HCT116 (cell line): Measurements from ENCODE around the gene BRAT1. TPM values are rescaled to one million over a fixed set of nuclear protein-coding genes. Genes with fewer than 3 reads are reported as not detected.

Source experiments
- ATAC-seq: fragments of 200-7000 bp; cut with Tn5 transposase; 2 replicates; pipeline ENCODE4 v1.9.1; 2020; ENCODE audit warnings: mild to moderate bottlenecking, moderate library complexity
- BruUV-seq: library from RNA; stranded (reverse); fragments of 400-500 nt; replicated peaks from 2 replicates; lab custom pipeline; 2021; lab: Mats Ljungman, UMichigan
- CTCF ChIA-PET: fragments of 300-600 bp; sonication (Branson Sonifier 250); formaldehyde crosslinking; loops from one replicate; lab custom pipeline; 2021; ENCODE audit warnings: antibody characterized with exemption; lab: Charles Lee
- POLR2A ChIA-PET: fragments of 300-600, 350-600 bp; sonication (Branson Sonifier 250); formaldehyde crosslinking; loops from one replicate; lab custom pipeline; 2021; ENCODE audit warnings: antibody characterized with exemption; lab: Charles Lee
- RAD21 ChIA-PET, 2 experiments: fragments of 300-600 bp; sonication (Branson Sonifier 250); formaldehyde crosslinking; loops; one replicate each; lab custom pipeline; 2023; ENCODE audit warnings: low total read pairs in 2 of 2; ENCODE audit not compliant: uncharacterized antibody in 2 of 2, unreplicated experiment in 2 of 2, low non-redundant PET in 1 of 2; lab: Charles Lee
- DNase-seq: peaks from one replicate; pipeline ENCODE4 v3.0.0-alpha.2; 2010; ENCODE audit warnings: low read depth, low spot score
- H2AFZ ChIP-seq: fragments of 200-600 bp; shearing (Covaris generic), sonication (generic); 2 replicates; pipeline ENCODE4 v1.6.1; 2017; ENCODE audit warnings: low read depth, mixed run types, mixed read lengths, antibody characterized with exemption, low read length; ENCODE audit not compliant: poor library complexity, severe bottlenecking
- H3K27ac ChIP-seq: 2 replicates; pipeline ENCODE4 v1.5.1; 2012; ENCODE audit warnings: low read depth, low read length
- H3K27me3 ChIP-seq: fragments of 200-600 bp; sonication (generic); 2 replicates; pipeline ENCODE4 v1.6.1; 2016; ENCODE audit warnings: mixed run types, low read length, mixed read lengths; ENCODE audit not compliant: insufficient read depth
- H3K36me3 ChIP-seq, 2 experiments: fragments of 200-500 bp in 1 of 2; fragments of 200-600 bp in 1 of 2; sonication (Bioruptor generic) in 1 of 2; sonication (generic) in 1 of 2; 2 replicates each; pipeline versions ENCODE4 v1.5.1 to v1.6.1; 2014 to 2016; ENCODE audit warnings: low read length in 2 of 2, inconsistent platforms in 1 of 2, mixed read lengths in 1 of 2, mixed run types in 1 of 2; ENCODE audit not compliant: insufficient read depth in 2 of 2, control insufficient read depth in 1 of 2
- H3K4me1 ChIP-seq, 2 experiments: fragments of 200-600 bp in 1 of 2; sonication (generic) in 1 of 2; 2 replicates each; pipeline versions ENCODE4 v1.5.1 to v1.6.1; 2012 to 2017; ENCODE audit warnings: low read length in 2 of 2, inconsistent platforms in 1 of 2, mild to moderate bottlenecking in 1 of 2, mixed read lengths in 1 of 2, mixed run types in 1 of 2, moderate library complexity in 1 of 2; ENCODE audit not compliant: insufficient read depth in 2 of 2, control insufficient read depth in 1 of 2
- H3K4me2 ChIP-seq: fragments of 200-600 bp; sonication (generic); 2 replicates; pipeline ENCODE4 v1.6.1; 2017; ENCODE audit warnings: mixed run types, low read length, mixed read lengths
- H3K4me3 ChIP-seq, 2 experiments: fragments of 200-600 bp in 1 of 2; sonication (generic) in 1 of 2; replicated peaks in 1 of 2; 2 replicates each; pipeline ENCODE4 v1.5.1; 2011 to 2016; ENCODE audit warnings: low read length in 2 of 2, control low read depth in 1 of 2, low read depth in 1 of 2, mild to moderate bottlenecking in 1 of 2, mixed read lengths in 1 of 2, mixed run types in 1 of 2
- H3K79me2 ChIP-seq: fragments of 200-600 bp; sonication (generic); 2 replicates; pipeline ENCODE4 v1.6.1; 2017; ENCODE audit warnings: mild to moderate bottlenecking, mixed run types, low read length, moderate library complexity, mixed read lengths; ENCODE audit not compliant: insufficient read depth
- H3K9ac ChIP-seq: fragments of 200-600 bp; sonication (generic); 2 replicates; pipeline ENCODE4 v1.6.1; 2016; ENCODE audit warnings: low read length, mixed read lengths
- H3K9me2 ChIP-seq: fragments of 200-600 bp; sonication (generic), shearing (Covaris generic); 2 replicates; pipeline ENCODE4 v1.6.1; 2017; ENCODE audit warnings: mixed run types, mild to moderate bottlenecking, moderate library complexity; ENCODE audit not compliant: insufficient read depth
- H3K9me3 ChIP-seq, 2 experiments: fragments of 200-500 bp in 1 of 2; fragments of 200-600 bp in 1 of 2; sonication (Bioruptor generic) in 1 of 2; sonication (generic) in 1 of 2; 2 replicates each; pipeline ENCODE4 v1.6.1; 2014 to 2017; ENCODE audit warnings: low read length in 2 of 2, mixed read lengths in 2 of 2, inconsistent platforms in 1 of 2, low read depth in 1 of 2, mild to moderate bottlenecking in 1 of 2, mixed run types in 1 of 2, moderate library complexity in 1 of 2; ENCODE audit not compliant: control insufficient read depth in 1 of 2, insufficient read depth in 1 of 2
- H4K20me1 ChIP-seq: fragments of 200-600 bp; sonication (generic), shearing (Covaris generic); 2 replicates; pipeline ENCODE4 v1.6.1; 2017; ENCODE audit warnings: mixed run types, mild to moderate bottlenecking, moderate library complexity; ENCODE audit not compliant: insufficient read depth
- CBX3 ChIP-seq: IDR thresholded peaks from 2 replicates; pipeline ENCODE4 v1.6.1; 2012; ENCODE audit warnings: low read depth
- CEBPB ChIP-seq: IDR thresholded peaks from 2 replicates; pipeline ENCODE4 v1.6.1; 2012; ENCODE audit warnings: low read depth
- ELF1 ChIP-seq: IDR thresholded peaks from 2 replicates; pipeline ENCODE4 v1.6.1; 2012; ENCODE audit warnings: low read depth, borderline replicate concordance
- EZH2phosphoT487 ChIP-seq: fragments of 200-600 bp; IDR thresholded peaks from 2 replicates; pipeline ENCODE4 v1.6.1; 2018; ENCODE audit warnings: antibody characterized with exemption, borderline replicate concordance
- FOSL1 ChIP-seq: IDR thresholded peaks from 2 replicates; pipeline ENCODE4 v1.6.1; 2012; ENCODE audit warnings: low read depth
- POLR2A ChIP-seq: IDR thresholded peaks from 2 replicates; pipeline ENCODE4 v1.7.0; 2011; ENCODE audit warnings: borderline replicate concordance; ENCODE audit not compliant: insufficient read depth, insufficient read length; ENCODE audit errors: extremely low read depth
- POLR2AphosphoS5 ChIP-seq: IDR thresholded peaks from 2 replicates; pipeline ENCODE4 v1.6.1; 2011; ENCODE audit warnings: mild to moderate bottlenecking, low read depth, low read length, moderate library complexity
- RAD21 ChIP-seq: IDR thresholded peaks from 2 replicates; pipeline ENCODE4 v1.6.1; 2012; ENCODE audit warnings: low read depth, mild to moderate bottlenecking
- SP1 ChIP-seq: IDR thresholded peaks from 2 replicates; pipeline ENCODE4 v1.6.1; 2012; ENCODE audit warnings: low read depth
- SRF ChIP-seq: IDR thresholded peaks from 2 replicates; pipeline ENCODE4 v1.6.1; 2012; ENCODE audit warnings: low read depth
- TCF7L2 ChIP-seq: IDR thresholded peaks from 2 replicates; pipeline ENCODE4 v1.7.0; 2011; ENCODE audit warnings: borderline replicate concordance, inconsistent platforms; ENCODE audit not compliant: insufficient read depth, insufficient read length; ENCODE audit errors: extremely low read depth
- YY1 ChIP-seq: IDR thresholded peaks from 2 replicates; pipeline ENCODE4 v1.6.1; 2011; ENCODE audit warnings: low read length, low read depth, moderate library complexity, mild to moderate bottlenecking; ENCODE audit not compliant: insufficient replicate concordance; ENCODE audit errors: extremely low read depth
- ZNF274 ChIP-seq: fragments of 200-500 bp; sonication (Bioruptor generic); IDR thresholded peaks from 2 replicates; pipeline ENCODE4 v1.6.1; 2014; ENCODE audit warnings: mild to moderate bottlenecking, low read depth, low read length, inconsistent platforms
- intact Hi-C: fragments of 100-400 bp; cut with micrococcal nuclease; formaldehyde crosslinking; loops from 2 replicates; pipeline ENCODE4 v1.10.0; 2022
- total RNA-seq: library from RNA; stranded (reverse); gene quantifications from one replicate; pipeline ENCODE4 v1.2.1, GENCODE V29; 2021; ENCODE audit not compliant: unreplicated experiment
- TF ChIP-seq, protein P1 (sequence below): IDR thresholded peaks from 2 replicates; pipeline ENCODE4 v1.6.1; 2012
- TF ChIP-seq, protein P2 (sequence below): IDR thresholded peaks from 2 replicates; pipeline ENCODE4 v1.6.1; 2012
- TF ChIP-seq, protein P3 (sequence below): IDR thresholded peaks from 2 replicates; pipeline ENCODE4 v1.6.1; 2012; ENCODE audit warnings: low read depth
- TF ChIP-seq, protein P4 (sequence below), 3 experiments: fragments of 200-600 bp in 1 of 3; sonication (generic) in 1 of 3; IDR thresholded peaks in 2 of 3; conservative IDR thresholded peaks in 1 of 3; 2 replicates each; pipeline ENCODE4 v1.5.1; 2012 to 2017; ENCODE audit warnings: low read depth in 2 of 3, low read length in 2 of 3, antibody characterized with exemption in 1 of 3, borderline replicate concordance in 1 of 3, control low read depth in 1 of 3, mild to moderate bottlenecking in 1 of 3, mixed read lengths in 1 of 3, mixed run types in 1 of 3, moderate library complexity in 1 of 3; ENCODE audit not compliant: insufficient read depth in 1 of 3
- TF ChIP-seq, protein P5 (sequence below): IDR thresholded peaks from 2 replicates; pipeline ENCODE4 v1.6.1; 2011; ENCODE audit warnings: mild to moderate bottlenecking, low read length, moderate library complexity; ENCODE audit not compliant: insufficient replicate concordance; ENCODE audit errors: extremely low read depth

The BRAT1 gene
- total RNA-seq, 1 experiment from 2014 or later: 47.6 TPM

DNA sequence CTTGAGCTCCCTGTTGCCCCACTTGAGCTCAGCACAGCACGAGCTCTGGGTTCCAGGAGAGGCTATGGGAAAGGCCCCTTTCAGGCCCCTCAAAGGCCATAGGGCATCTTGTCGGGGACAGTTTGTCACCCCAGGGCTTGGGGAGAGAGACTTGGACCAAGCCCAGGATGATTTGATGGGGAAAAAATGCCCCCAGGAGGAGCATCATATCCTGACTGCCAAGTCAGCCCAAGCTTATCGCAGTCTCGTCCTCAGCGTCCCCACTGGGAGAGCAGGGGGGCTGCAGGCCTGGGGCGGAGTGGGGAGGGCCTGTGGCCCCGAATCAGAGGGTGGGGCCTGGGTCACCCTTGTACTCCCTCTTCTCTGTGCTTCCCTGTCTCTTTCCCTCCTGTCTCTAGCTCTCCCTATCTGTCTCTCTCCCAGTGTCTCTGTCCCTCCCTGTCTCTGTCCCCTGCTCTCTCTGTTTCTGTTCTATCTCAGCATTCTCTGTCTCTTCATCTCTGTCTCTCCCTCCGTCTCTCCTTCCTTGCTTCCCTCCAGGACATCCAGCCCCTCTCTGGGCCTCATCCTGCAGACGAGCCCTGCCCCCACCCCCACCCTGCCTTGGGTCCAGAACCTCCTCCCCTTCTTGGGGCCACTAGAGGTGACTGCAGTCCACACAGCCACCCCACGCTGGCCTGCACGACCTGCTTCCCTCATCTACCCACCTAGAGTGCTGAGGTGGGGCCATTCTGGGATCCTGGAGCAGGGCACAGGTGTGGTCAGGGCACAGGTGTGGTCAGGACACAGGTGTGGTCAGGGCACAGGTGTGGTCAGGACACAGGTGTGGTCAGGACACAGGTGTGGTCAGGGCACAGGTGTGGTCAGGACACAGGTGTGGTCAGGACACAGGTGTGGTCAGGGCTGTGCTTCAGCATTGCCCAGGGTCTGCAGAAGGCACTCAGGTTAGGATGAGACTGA, 61.8 kb downstream of the BRAT1 start:
- intact Hi-C loops: no loop called here
- TF ChIP-seq YY1: no peak
- TF ChIP-seq SP1: no peak
- TF ChIP-seq FOSL1: no peak
- TF ChIP-seq, protein P1, sequence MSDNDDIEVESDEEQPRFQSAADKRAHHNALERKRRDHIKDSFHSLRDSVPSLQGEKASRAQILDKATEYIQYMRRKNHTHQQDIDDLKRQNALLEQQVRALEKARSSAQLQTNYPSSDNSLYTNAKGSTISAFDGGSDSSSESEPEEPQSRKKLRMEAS: no peak
- TF ChIP-seq CBX3: no peak
- no peak for TF ChIP-seq RAD21
- no peak for TF ChIP-seq EZH2phosphoT487
- TF ChIP-seq POLR2AphosphoS5: no peak
- no peak for TF ChIP-seq SRF
- TF ChIP-seq, protein P2, sequence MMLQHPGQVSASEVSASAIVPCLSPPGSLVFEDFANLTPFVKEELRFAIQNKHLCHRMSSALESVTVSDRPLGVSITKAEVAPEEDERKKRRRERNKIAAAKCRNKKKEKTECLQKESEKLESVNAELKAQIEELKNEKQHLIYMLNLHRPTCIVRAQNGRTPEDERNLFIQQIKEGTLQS: no peak
- TF ChIP-seq, protein P3, sequence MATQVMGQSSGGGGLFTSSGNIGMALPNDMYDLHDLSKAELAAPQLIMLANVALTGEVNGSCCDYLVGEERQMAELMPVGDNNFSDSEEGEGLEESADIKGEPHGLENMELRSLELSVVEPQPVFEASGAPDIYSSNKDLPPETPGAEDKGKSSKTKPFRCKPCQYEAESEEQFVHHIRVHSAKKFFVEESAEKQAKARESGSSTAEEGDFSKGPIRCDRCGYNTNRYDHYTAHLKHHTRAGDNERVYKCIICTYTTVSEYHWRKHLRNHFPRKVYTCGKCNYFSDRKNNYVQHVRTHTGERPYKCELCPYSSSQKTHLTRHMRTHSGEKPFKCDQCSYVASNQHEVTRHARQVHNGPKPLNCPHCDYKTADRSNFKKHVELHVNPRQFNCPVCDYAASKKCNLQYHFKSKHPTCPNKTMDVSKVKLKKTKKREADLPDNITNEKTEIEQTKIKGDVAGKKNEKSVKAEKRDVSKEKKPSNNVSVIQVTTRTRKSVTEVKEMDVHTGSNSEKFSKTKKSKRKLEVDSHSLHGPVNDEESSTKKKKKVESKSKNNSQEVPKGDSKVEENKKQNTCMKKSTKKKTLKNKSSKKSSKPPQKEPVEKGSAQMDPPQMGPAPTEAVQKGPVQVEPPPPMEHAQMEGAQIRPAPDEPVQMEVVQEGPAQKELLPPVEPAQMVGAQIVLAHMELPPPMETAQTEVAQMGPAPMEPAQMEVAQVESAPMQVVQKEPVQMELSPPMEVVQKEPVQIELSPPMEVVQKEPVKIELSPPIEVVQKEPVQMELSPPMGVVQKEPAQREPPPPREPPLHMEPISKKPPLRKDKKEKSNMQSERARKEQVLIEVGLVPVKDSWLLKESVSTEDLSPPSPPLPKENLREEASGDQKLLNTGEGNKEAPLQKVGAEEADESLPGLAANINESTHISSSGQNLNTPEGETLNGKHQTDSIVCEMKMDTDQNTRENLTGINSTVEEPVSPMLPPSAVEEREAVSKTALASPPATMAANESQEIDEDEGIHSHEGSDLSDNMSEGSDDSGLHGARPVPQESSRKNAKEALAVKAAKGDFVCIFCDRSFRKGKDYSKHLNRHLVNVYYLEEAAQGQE: no peak
- no peak for TF ChIP-seq ELF1
- TF ChIP-seq, protein P4, sequence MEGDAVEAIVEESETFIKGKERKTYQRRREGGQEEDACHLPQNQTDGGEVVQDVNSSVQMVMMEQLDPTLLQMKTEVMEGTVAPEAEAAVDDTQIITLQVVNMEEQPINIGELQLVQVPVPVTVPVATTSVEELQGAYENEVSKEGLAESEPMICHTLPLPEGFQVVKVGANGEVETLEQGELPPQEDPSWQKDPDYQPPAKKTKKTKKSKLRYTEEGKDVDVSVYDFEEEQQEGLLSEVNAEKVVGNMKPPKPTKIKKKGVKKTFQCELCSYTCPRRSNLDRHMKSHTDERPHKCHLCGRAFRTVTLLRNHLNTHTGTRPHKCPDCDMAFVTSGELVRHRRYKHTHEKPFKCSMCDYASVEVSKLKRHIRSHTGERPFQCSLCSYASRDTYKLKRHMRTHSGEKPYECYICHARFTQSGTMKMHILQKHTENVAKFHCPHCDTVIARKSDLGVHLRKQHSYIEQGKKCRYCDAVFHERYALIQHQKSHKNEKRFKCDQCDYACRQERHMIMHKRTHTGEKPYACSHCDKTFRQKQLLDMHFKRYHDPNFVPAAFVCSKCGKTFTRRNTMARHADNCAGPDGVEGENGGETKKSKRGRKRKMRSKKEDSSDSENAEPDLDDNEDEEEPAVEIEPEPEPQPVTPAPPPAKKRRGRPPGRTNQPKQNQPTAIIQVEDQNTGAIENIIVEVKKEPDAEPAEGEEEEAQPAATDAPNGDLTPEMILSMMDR (IDR thresholded peaks at IDR 0.05 in 2 of 3, conservative IDR thresholded peaks at IDR 0.05 in 1 of 3; ENCODE audit: borderline replicate concordance in 1 of 3, insufficient read depth in 1 of 3, low read depth in 2 of 3, low read length in 2 of 3): no peak
- TF ChIP-seq CEBPB: no peak
- TF ChIP-seq, protein P5, sequence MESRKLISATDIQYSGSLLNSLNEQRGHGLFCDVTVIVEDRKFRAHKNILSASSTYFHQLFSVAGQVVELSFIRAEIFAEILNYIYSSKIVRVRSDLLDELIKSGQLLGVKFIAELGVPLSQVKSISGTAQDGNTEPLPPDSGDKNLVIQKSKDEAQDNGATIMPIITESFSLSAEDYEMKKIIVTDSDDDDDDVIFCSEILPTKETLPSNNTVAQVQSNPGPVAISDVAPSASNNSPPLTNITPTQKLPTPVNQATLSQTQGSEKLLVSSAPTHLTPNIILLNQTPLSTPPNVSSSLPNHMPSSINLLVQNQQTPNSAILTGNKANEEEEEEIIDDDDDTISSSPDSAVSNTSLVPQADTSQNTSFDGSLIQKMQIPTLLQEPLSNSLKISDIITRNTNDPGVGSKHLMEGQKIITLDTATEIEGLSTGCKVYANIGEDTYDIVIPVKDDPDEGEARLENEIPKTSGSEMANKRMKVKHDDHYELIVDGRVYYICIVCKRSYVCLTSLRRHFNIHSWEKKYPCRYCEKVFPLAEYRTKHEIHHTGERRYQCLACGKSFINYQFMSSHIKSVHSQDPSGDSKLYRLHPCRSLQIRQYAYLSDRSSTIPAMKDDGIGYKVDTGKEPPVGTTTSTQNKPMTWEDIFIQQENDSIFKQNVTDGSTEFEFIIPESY: no peak
- no peak for TF ChIP-seq TCF7L2
- no peak for TF ChIP-seq POLR2A
- TF ChIP-seq ZNF274: no peak

More for the DNA sequence above, 61.8 kb downstream of the BRAT1 start:
- ATAC-seq (no peak), DNase-seq (no peak)
- Histone ChIP-seq H2AFZ (no peak overlapping the region), H3K27me3 (no peaks in the 10 kb centered on the region), H3K9ac (no peak overlapping the region), H3K36me3 (no peaks in the 10 kb centered on the region), H3K4me1 (no peaks in the 10 kb centered on the region; a peak in 1 of 4 replicates), H3K9me3 (no peaks in the 10 kb centered on the region), H3K79me2 (no peaks in the 10 kb centered on the region), H4K20me1 (no peaks in the 10 kb centered on the region), H3K4me2 (no peak overlapping the region), H3K4me3 (no peak overlapping the region), H3K27ac (no peak overlapping the region), H3K9me2 (no peaks in the 10 kb centered on the region)
- BruUV-seq: no TSS peak
- CTCF ChIA-PET: no interaction called here
- POLR2A ChIA-PET: no interaction called here
- RAD21 ChIA-PET: no interaction called here
